Suprapubic skin (tissue), 4 donors: ENCODE measurements around the gene JMJD8. TPM values are rescaled to one million over a fixed set of nuclear protein-coding genes. Genes with fewer than 3 reads are reported as not detected.
A peak's percentile ranks its signal among the peaks of the same experiment; 100 is the strongest.

Source experiments
- DNase-seq, 2 donors: peaks; one replicate each; pipeline ENCODE4 v3.0.0-alpha.2; 2019; ENCODE audit warnings: low spot score in 2 of 2
- H3K27ac ChIP-seq: fragments of 200-600 bp; sonication (generic); one replicate; pipeline ENCODE4 v1.5.1; 2019
- H3K27me3 ChIP-seq: fragments of 200-600 bp; sonication (generic); one replicate; pipeline ENCODE4 v1.5.1; 2019
- H3K36me3 ChIP-seq: fragments of 200-600 bp; sonication (generic); one replicate; pipeline ENCODE4 v1.5.1; 2019
- H3K4me1 ChIP-seq: fragments of 200-600 bp; sonication (generic); one replicate; pipeline ENCODE4 v1.5.1; 2019
- H3K4me3 ChIP-seq: fragments of 200-600 bp; sonication (generic); one replicate; pipeline ENCODE4 v1.5.1; 2019; ENCODE audit warnings: mild to moderate bottlenecking
- H3K9me3 ChIP-seq: fragments of 200-600 bp; sonication (generic); one replicate; pipeline ENCODE4 v1.5.1; 2019
- EP300 ChIP-seq: sonication (generic); formaldehyde crosslinking; IDR thresholded peaks from one replicate; pipeline ENCODE4 v1.6.1; 2017; ENCODE audit warnings: antibody characterized with exemption
- POLR2A ChIP-seq, 2 donors: fragments of 450-650 bp; IDR thresholded peaks; one replicate each; pipeline ENCODE4 v1.6.1; 2017; ENCODE audit warnings: antibody characterized with exemption in 2 of 2, mild to moderate bottlenecking in 2 of 2, moderate library complexity in 2 of 2
- POLR2AphosphoS5 ChIP-seq, 3 donors: sonication (generic); formaldehyde crosslinking; IDR thresholded peaks; one replicate each; pipeline ENCODE4 v1.6.1; 2017; ENCODE audit warnings: antibody characterized with exemption in 3 of 3
- WGBS: methylation state at CpG from one replicate; pipeline ENCODE4 v1.1.5; 2018; 5-methylcytosine and 5-hydroxymethylcytosine counted together
- total RNA-seq, 4 donors: library from RNA; depleted of rRNA; stranded (reverse); fragments of >200 nt; gene quantifications; one replicate each; pipeline ENCODE4 v1.1.0, GENCODE V29; 2016
- TF ChIP-seq, protein P1 (sequence below), 2 donors: fragments of 200-600 bp in 1 of 2; fragments of 450-650 bp in 1 of 2; sonication (generic) in 1 of 2; IDR thresholded peaks; one replicate each; pipeline ENCODE4 v1.5.1; 2016 to 2019; ENCODE audit warnings: antibody characterized with exemption in 2 of 2, mild to moderate bottlenecking in 1 of 2, moderate library complexity in 1 of 2

Gene JMJD8
- total RNA-seq, 4 donors from 2014 or later: 47.0 to 87.4 (median 60.5) TPM

DNA sequence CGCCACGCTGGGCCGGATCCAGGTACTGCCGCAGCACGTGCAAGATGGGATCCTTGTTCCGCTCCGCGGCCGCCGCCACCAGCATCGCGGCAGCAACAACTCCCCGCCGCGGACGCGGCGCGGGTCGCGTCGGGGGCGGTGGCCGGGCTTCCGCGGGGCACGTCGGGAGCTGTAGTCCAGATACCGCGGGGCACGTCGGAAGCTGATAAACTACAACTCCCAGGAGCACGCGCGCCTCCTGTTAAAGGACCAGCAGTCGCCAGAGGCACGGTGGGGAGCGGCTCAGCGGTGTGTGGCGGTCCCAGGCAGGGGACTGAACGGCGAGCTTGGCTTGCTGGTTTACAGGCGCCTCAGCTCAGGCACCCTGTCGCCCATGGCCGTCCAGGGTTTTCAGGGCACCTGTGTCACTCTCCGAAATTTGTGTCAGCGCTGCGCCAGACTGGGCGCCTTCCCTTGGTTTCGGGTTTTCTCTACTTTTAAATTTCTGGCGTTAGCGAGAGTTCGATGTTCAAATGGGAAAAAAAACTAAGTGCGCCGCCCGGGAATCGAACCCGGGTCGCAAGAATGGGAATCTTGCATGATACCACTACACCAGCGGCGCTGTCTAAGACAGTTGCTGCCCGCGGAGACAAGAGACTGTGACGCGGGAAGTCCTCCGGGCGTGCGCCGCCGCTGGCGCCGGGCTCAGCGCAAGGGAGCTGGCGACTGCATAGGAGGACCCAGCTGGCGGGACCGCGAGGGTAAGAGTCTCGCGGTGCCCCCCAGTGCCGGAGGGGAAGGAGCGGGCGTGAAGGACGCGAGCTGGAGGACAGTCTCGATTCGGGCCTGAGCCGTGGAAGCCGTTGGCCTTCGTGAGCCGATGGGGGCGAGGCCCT lies 47.7 kb downstream of the JMJD8 start, which contains the start of gene METTL26:
METTL26 (minus strand) TSS at position 100 of the 875 bp plus-strand sequence; CDS start at position 85, 15 bp downstream.
- Histone ChIP-seq H3K36me3 (peaks cover 18% of the 10 kb centered on the region), H3K27ac (peak within 1 kb of the TSS; percentile 95), H3K27me3 (no peaks in the 10 kb centered on the region), H3K4me1 (peaks cover 27% of the 10 kb centered on the region), H3K4me3 (peak within 1 kb of the TSS; percentile 95), H3K9me3 (no peaks in the 10 kb centered on the region)
- peak; percentile 97 to 98 for DNase-seq
- WGBS: 0% methylated on average over 36 of the region's 91 CpGs
- TF ChIP-seq POLR2A (IDR thresholded peaks at IDR 0.05): no peak
- TF ChIP-seq POLR2AphosphoS5 (IDR thresholded peaks at IDR 0.05): peak; percentile 31 to 95 (median 76)

DNA sequence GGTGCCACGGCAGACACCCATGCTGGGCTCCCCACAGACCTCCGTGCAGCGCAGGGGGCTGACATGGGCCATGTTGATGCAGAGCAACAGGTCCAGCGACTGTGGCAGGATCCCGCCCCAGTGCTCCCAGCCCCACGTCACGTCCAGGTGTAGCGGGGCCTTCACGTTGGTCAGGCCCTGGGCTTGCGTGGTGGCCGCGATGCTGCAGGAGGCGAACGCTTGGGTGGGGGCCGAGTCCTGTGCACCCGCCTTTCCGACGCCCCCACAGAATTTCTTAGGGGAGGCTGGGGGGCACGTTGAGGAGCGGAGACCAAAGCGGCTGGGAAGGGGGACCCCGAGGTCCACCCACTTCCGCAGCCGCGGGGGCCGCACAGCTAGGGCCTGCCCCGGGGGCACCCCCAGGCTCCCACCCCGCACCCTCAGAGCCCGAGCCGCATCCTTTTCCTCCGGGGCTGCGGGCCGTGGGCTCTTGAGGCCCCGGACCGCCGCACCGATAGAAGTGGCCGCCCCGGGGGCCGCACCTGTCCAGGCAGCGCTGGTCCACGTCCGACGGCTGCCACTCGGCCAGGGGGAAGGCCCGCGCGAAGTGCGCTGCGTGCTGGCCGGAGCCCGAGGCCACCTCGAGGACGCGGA lies 48.4 kb downstream of the JMJD8 start:
- DNase-seq: no peak
- peaks cover 28% of the 10 kb centered on the region for H3K4me1 ChIP-seq
- no peaks in the 10 kb centered on the region for H3K9me3 ChIP-seq
- H3K36me3 ChIP-seq: peaks cover 18% of the 10 kb centered on the region
- H3K27me3 ChIP-seq: no peaks in the 10 kb centered on the region
- peak overlapping the region; percentile 95 for H3K4me3 ChIP-seq
- H3K27ac ChIP-seq: peak overlapping the region; percentile 95
- TF ChIP-seq POLR2AphosphoS5 (IDR thresholded peaks at IDR 0.05): no peak
- no peak for TF ChIP-seq POLR2A (IDR thresholded peaks at IDR 0.05)
- no peak for TF ChIP-seq EP300
- TF ChIP-seq, protein P1, sequence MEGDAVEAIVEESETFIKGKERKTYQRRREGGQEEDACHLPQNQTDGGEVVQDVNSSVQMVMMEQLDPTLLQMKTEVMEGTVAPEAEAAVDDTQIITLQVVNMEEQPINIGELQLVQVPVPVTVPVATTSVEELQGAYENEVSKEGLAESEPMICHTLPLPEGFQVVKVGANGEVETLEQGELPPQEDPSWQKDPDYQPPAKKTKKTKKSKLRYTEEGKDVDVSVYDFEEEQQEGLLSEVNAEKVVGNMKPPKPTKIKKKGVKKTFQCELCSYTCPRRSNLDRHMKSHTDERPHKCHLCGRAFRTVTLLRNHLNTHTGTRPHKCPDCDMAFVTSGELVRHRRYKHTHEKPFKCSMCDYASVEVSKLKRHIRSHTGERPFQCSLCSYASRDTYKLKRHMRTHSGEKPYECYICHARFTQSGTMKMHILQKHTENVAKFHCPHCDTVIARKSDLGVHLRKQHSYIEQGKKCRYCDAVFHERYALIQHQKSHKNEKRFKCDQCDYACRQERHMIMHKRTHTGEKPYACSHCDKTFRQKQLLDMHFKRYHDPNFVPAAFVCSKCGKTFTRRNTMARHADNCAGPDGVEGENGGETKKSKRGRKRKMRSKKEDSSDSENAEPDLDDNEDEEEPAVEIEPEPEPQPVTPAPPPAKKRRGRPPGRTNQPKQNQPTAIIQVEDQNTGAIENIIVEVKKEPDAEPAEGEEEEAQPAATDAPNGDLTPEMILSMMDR (IDR thresholded peaks at IDR 0.05): no peak
- no CpG with 5 or more reads among the region's 55 CpGs for WGBS

GRCh38 chr16:634996-635395 lies 49.1 kb downstream of the JMJD8 start:
- no peaks in the 10 kb centered on the region for H3K27me3 ChIP-seq
- H3K4me3 ChIP-seq: peak overlapping the region; percentile 95
- peaks cover 35% of the 10 kb centered on the region for H3K4me1 ChIP-seq
- 68% methylated on average over 6 of the region's 7 CpGs for WGBS
- H3K36me3 ChIP-seq: peaks cover 18% of the 10 kb centered on the region
- TF ChIP-seq, protein P1 (IDR thresholded peaks at IDR 0.05): no peak
- TF ChIP-seq POLR2A (IDR thresholded peaks at IDR 0.05) (no peak), POLR2AphosphoS5 (IDR thresholded peaks at IDR 0.05) (no peak), EP300 (no peak)
- DNase-seq: no peak
- H3K27ac ChIP-seq: no peak overlapping the region
- H3K9me3 ChIP-seq: no peaks in the 10 kb centered on the region

DNA sequence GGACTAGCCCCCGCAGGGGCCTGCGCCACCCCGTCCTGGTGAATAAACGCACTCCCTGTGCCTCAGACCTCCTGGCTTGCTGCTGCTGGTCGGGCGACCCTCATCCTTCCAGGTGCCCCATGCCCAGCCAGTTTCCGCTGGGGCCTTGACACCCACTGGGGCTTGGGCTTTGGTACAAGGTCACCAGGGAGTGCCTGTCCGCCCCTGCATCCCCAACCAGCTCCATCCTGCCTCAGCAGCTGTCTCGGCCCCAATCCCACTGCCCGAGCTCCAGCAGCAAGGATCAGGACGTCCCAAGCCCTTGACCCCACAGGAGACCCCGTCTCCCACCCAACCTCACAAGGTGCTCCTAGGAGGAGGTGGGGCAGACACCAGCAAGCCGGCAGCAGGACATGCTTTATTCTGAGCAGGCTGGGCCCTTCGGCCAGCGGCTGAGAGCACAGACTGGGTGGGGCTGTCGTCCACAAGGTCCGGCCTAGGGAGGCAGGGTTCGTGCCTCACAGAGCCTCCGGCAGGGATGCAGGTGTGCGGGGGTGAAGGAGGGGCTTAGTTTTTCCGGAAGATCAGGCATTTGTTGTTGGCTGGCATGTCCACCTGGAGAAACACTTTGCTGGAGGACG lies 50.0 kb downstream of the JMJD8 start:
- Histone ChIP-seq H3K27ac (no peak overlapping the region), H3K36me3 (peaks cover 19% of the 10 kb centered on the region), H3K4me3 (no peak overlapping the region), H3K4me1 (peaks cover 43% of the 10 kb centered on the region), H3K27me3 (no peaks in the 10 kb centered on the region), H3K9me3 (no peaks in the 10 kb centered on the region)
- WGBS: 91% methylated on average over 15 of the region's 22 CpGs
- TF ChIP-seq EP300 (no peak), POLR2A (IDR thresholded peaks at IDR 0.05) (no peak), POLR2AphosphoS5 (IDR thresholded peaks at IDR 0.05) (no peak)
- TF ChIP-seq, protein P1 (IDR thresholded peaks at IDR 0.05): no peak
- DNase-seq: no peak

- TF ChIP-seq EP300 (no peak), POLR2AphosphoS5 (IDR thresholded peaks at IDR 0.05) (no peak), POLR2A (IDR thresholded peaks at IDR 0.05) (no peak)
- TF ChIP-seq, protein P1 (IDR thresholded peaks at IDR 0.05): no peak
- DNase-seq: no peak
- no peak overlapping the region for H3K4me3 ChIP-seq
- no peaks in the 10 kb centered on the region for H3K9me3 ChIP-seq
- no peak overlapping the region for H3K27ac ChIP-seq
- peaks cover 43% of the 10 kb centered on the region for H3K4me1 ChIP-seq
- H3K36me3 ChIP-seq: peaks cover 24% of the 10 kb centered on the region
- H3K27me3 ChIP-seq: no peaks in the 10 kb centered on the region
- WGBS: 94% methylated on average over 42 of the region's 74 CpGs
Measured at GRCh38 chr16:633336-634050, 50.6 kb downstream of the JMJD8 start.
